Measurements from ENCODE around the gene SKAP1. TPM values are rescaled to one million over a fixed set of nuclear protein-coding genes. Genes with fewer than 3 reads are reported as not detected.
"Not testable (repeated sequence)": the region's sequence is repeated elsewhere in the genome, so short reads cannot be mapped to it uniquely, and the experiment has no call there.

The SKAP1 gene
- total RNA-seq, 1 experiment from 2014 or later, result not detected

DNA sequence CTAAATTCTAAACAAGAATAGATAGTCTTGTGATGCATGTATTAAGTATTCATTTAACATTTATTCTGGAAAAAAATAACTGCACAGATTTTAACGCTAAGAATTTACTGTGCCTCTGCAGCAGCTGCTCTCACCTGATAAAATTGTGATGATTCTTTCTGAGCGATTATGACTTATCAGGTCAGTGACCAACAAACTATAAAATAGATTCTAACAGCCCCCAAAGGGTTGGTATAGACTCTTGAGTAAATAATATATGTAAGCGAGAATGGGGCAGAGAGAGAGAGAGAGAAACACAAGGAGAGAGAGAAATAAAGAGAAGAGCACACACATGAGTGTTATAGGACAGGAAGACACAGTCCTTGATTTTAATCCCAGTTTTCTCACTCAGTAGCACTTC is 178.1 kb downstream of the SKAP1 start:
- Mint-ChIP-seq H3K4me1 (ENCODE audit: insufficient read depth, unreplicated experiment) (no peaks in the 10 kb centered on the region), H3K4me3 (ENCODE audit: unreplicated experiment) (no peak overlapping the region), H3K27me3 (ENCODE audit: insufficient read depth, unreplicated experiment) (peaks cover 55% of the 10 kb centered on the region), H3K27ac (ENCODE audit: low read depth, unreplicated experiment) (no peak overlapping the region), H3K9me3 (ENCODE audit: unreplicated experiment) (no peaks in the 10 kb centered on the region), H3K36me3 (ENCODE audit: insufficient read depth, unreplicated experiment) (no peaks in the 10 kb centered on the region)
- CTCF ChIA-PET, result no interaction called here
- TF ChIP-seq, protein P1, sequence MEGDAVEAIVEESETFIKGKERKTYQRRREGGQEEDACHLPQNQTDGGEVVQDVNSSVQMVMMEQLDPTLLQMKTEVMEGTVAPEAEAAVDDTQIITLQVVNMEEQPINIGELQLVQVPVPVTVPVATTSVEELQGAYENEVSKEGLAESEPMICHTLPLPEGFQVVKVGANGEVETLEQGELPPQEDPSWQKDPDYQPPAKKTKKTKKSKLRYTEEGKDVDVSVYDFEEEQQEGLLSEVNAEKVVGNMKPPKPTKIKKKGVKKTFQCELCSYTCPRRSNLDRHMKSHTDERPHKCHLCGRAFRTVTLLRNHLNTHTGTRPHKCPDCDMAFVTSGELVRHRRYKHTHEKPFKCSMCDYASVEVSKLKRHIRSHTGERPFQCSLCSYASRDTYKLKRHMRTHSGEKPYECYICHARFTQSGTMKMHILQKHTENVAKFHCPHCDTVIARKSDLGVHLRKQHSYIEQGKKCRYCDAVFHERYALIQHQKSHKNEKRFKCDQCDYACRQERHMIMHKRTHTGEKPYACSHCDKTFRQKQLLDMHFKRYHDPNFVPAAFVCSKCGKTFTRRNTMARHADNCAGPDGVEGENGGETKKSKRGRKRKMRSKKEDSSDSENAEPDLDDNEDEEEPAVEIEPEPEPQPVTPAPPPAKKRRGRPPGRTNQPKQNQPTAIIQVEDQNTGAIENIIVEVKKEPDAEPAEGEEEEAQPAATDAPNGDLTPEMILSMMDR (IDR thresholded peaks at IDR 0.05; ENCODE audit: unreplicated experiment), result no peak
- no peak for DNase-seq (ENCODE audit: unreplicated experiment)
- intact Hi-C loops (cut with micrococcal nuclease), result no loop called here
- POLR2A ChIA-PET, result interaction anchor here (0.6 to 0.7 kb wide), 2 partner anchors 22 to 207 kb away, joined by 3 to 4 read pairs; no protein-coding TSS in a partner anchor
- BruUV-seq (replicated peaks), result no TSS peak

DNA sequence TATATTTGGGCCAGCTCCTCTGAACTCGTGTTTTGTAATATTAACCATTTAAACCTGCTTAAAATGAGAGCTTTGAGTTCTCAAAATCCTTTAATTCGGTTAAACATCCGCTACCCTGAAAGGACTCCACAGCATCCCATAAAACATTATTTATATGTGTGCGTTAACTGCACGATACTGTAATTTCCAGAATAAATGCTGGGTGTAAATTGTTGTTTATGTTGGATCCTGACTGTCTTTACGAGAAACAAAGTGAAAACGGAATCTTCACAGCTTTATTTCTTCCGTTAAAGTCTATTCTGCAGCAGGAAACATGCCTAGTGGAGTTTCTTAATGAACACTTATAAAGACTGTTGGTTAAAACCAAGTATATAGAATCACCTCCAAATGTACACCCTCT is 179.1 kb downstream of the SKAP1 start:
- no peak overlapping the region for H3K4me3 Mint-ChIP-seq (ENCODE audit: unreplicated experiment)
- H3K36me3 Mint-ChIP-seq (ENCODE audit: insufficient read depth, unreplicated experiment), result no peaks in the 10 kb centered on the region
- H3K27me3 Mint-ChIP-seq (ENCODE audit: insufficient read depth, unreplicated experiment), result peaks cover 45% of the 10 kb centered on the region
- intact Hi-C loops (cut with micrococcal nuclease), result no loop called here
- H3K4me1 Mint-ChIP-seq (ENCODE audit: insufficient read depth, unreplicated experiment), result no peaks in the 10 kb centered on the region
- POLR2A ChIA-PET, result no interaction called here
- H3K27ac Mint-ChIP-seq (ENCODE audit: low read depth, unreplicated experiment), result no peak overlapping the region
- CTCF ChIA-PET, result interaction anchor here (0.7 kb wide), 1 partner anchor 362 kb away, joined by 4 read pairs; no protein-coding TSS in a partner anchor
- TF ChIP-seq, protein P1 (IDR thresholded peaks at IDR 0.05; ENCODE audit: unreplicated experiment), result no peak
- BruUV-seq (replicated peaks), result no TSS peak
- no peak for DNase-seq (ENCODE audit: unreplicated experiment)
- no peaks in the 10 kb centered on the region for H3K9me3 Mint-ChIP-seq (ENCODE audit: unreplicated experiment)

DNA sequence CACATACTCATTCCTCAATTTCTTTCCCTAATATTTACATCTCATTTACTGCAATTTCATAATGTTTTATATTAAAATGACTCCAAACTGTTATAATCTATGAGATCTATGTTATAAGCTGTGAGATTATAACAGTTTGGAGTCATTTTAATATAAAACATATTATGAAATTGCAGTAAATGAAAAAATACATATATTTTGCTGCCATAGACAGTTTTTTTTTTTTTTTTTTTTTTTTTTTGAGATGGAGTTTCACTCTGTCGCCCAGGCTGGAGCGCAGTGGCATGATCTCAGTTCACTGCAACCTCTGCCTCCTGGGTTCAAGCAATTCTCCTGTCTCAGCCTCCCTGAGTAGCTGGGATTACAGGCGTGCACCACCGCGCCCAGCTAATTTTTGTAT is 180.0 kb downstream of the SKAP1 start:
- H3K36me3 Mint-ChIP-seq (ENCODE audit: insufficient read depth, unreplicated experiment); BruUV-seq (replicated peaks); H3K4me1 Mint-ChIP-seq (ENCODE audit: insufficient read depth, unreplicated experiment); intact Hi-C loops (cut with micrococcal nuclease); DNase-seq (ENCODE audit: unreplicated experiment); H3K9me3 Mint-ChIP-seq (ENCODE audit: unreplicated experiment); H3K27ac Mint-ChIP-seq (ENCODE audit: low read depth, unreplicated experiment); H3K4me3 Mint-ChIP-seq (ENCODE audit: unreplicated experiment); POLR2A ChIA-PET: not testable (repeated sequence)
- CTCF ChIA-PET, result interaction anchor here (0.6 to 1.2 kb wide), 4 partner anchors 9 to 369 kb away, joined by 3 to 6 read pairs (median 4); no protein-coding TSS in a partner anchor
- peaks cover 36% of the 10 kb centered on the region for H3K27me3 Mint-ChIP-seq (ENCODE audit: insufficient read depth, unreplicated experiment)

DNA sequence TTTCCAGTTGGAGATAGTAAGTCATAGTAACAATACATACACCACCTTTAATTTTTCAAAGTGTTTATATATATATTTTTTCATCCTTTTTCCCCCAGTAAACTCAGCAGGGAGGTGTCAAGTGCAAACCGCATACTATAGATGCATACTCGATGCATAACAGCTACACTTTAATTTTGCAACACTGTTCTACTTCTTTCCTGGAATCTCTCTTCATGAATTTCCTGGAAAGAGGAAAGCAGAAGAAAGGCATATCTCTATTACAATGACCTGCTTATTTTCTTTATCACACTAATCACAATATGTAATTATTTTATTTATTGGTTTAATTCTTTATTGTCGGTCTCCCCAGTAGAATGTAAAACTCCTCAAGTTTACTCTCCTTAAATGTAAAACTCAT is 182.4 kb downstream of the SKAP1 start:
- no TSS peak for BruUV-seq (replicated peaks)
- ChIA-PET POLR2A (no interaction called here), CTCF (interaction anchor here (1.3 kb wide), 1 partner anchor 17 kb away, joined by 4 read pairs; no protein-coding TSS in a partner anchor)
- intact Hi-C loops (cut with micrococcal nuclease), result no loop called here
- TF ChIP-seq, protein P1 (IDR thresholded peaks at IDR 0.05; ENCODE audit: unreplicated experiment), result no peak
- Mint-ChIP-seq H3K4me1 (ENCODE audit: insufficient read depth, unreplicated experiment) (no peaks in the 10 kb centered on the region), H3K9me3 (ENCODE audit: unreplicated experiment) (no peaks in the 10 kb centered on the region), H3K27me3 (ENCODE audit: insufficient read depth, unreplicated experiment) (peaks cover 11% of the 10 kb centered on the region), H3K4me3 (ENCODE audit: unreplicated experiment) (no peak overlapping the region), H3K36me3 (ENCODE audit: insufficient read depth, unreplicated experiment) (no peaks in the 10 kb centered on the region), H3K27ac (ENCODE audit: low read depth, unreplicated experiment) (no peak overlapping the region)
- DNase-seq (ENCODE audit: unreplicated experiment), result no peak

DNA sequence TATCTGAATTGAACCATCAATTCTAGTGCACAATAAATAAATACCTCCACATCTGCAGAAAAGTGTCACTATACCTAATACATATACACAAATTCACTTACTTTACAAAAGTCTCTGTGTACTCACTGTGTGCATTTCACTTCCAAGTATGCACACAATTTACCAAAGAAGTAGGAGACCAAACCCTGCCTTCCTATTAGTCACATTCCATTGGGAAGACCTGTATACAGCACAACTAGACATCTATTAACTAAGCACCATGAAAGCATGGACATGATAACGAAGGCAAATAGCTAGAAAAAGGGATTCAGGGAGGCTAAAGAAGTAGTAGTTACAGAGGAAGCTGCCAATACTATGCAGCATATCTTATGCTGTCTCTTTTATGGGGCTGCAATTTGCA is 183.0 kb downstream of the SKAP1 start:
- no peak overlapping the region for H3K27ac Mint-ChIP-seq (ENCODE audit: low read depth, unreplicated experiment)
- peaks cover 6% of the 10 kb centered on the region for H3K27me3 Mint-ChIP-seq (ENCODE audit: insufficient read depth, unreplicated experiment)
- DNase-seq (ENCODE audit: unreplicated experiment), result no peak
- intact Hi-C loops (cut with micrococcal nuclease), result no loop called here
- H3K36me3 Mint-ChIP-seq (ENCODE audit: insufficient read depth, unreplicated experiment), result no peaks in the 10 kb centered on the region
- TF ChIP-seq, protein P1 (IDR thresholded peaks at IDR 0.05; ENCODE audit: unreplicated experiment), result no peak
- H3K4me3 Mint-ChIP-seq (ENCODE audit: unreplicated experiment), result no peak overlapping the region
- POLR2A ChIA-PET, result no interaction called here
- BruUV-seq (replicated peaks), result no TSS peak
- H3K9me3 Mint-ChIP-seq (ENCODE audit: unreplicated experiment), result no peaks in the 10 kb centered on the region
- H3K4me1 Mint-ChIP-seq (ENCODE audit: insufficient read depth, unreplicated experiment), result no peaks in the 10 kb centered on the region
- CTCF ChIA-PET, result interaction anchor here (0.6 to 1.3 kb wide), 3 partner anchors 16 to 347 kb away, joined by 3 to 4 read pairs (median 4); no protein-coding TSS in a partner anchor

All from MCF 10A (cell line).